Left lung (tissue), 10 donors: ENCODE results near the gene DEPP1. TPM values are rescaled to one million over a fixed set of nuclear protein-coding genes. Genes with fewer than 3 reads are reported as not detected.

Experiments used
- ATAC-seq: fragments of 200-7000 bp; cut with Tn5 transposase; one replicate; pipeline ENCODE4 v1.9.1; 2020; ENCODE audit warnings: moderate library complexity
- DNase-seq, 4 donors: peaks; one replicate each; pipeline ENCODE4 v3.0.0-alpha.2; 2013 to 2020
- H3K27ac ChIP-seq, 2 donors: fragments of 200-600 bp; sonication (generic) in 1 of 2; one replicate each; pipeline versions ENCODE4 v1.5.0 to v1.8.0; 2020 to 2021
- H3K27me3 ChIP-seq, 2 donors: fragments of 200-600 bp; sonication (generic) in 1 of 2; one replicate each; pipeline versions ENCODE4 v1.5.0 to v1.8.0; 2020 to 2021
- H3K36me3 ChIP-seq, 2 donors: fragments of 200-600 bp; sonication (generic) in 1 of 2; one replicate each; pipeline versions ENCODE4 v1.5.0 to v1.8.0; 2020 to 2021
- H3K4me1 ChIP-seq, 2 donors: fragments of 200-600 bp; one replicate each; pipeline ENCODE4 v1.8.0; 2021
- H3K4me3 ChIP-seq, 2 donors: fragments of 200-600 bp; sonication (generic) in 1 of 2; one replicate each; pipeline versions ENCODE4 v1.5.0 to v1.8.0; 2020 to 2021; ENCODE audit warnings: mild to moderate bottlenecking in 1 of 2
- H3K9me3 ChIP-seq, 2 donors: fragments of 200-600 bp; sonication (generic) in 1 of 2; one replicate each; pipeline versions ENCODE4 v1.5.0 to v1.8.0; 2020 to 2021
- intact Hi-C, 2 donors: fragments of 100-400 bp; cut with DNase I; formaldehyde crosslinking; loops; one replicate each; pipeline versions ENCODE4 v1.11.2 to v1.14.2; 2022
- polyA plus RNA-seq, 6 donors: library from polyadenylated mRNA; unstranded; fragments of 120-200 nt; gene quantifications; one replicate each; pipeline ENCODE4 v1.2.1, GENCODE V29; 2013; ENCODE audit not compliant: insufficient read length in 6 of 6
- total RNA-seq, 2 donors: library from RNA; stranded (reverse); fragmentation: NEBNext Ultra II Directional; extraction: Animal tissue kit (Norgen Biotek cat#: 25700); gene quantifications; one replicate each; pipeline ENCODE4 v1.2.1, GENCODE V29; 2021
- TF ChIP-seq, protein P1 (sequence below), 2 donors: fragments of 200-600 bp; sonication (generic) in 1 of 2; IDR thresholded peaks; one replicate each; pipeline versions ENCODE4 v1.5.0 to v1.8.0; 2021; ENCODE audit warnings: antibody characterized with exemption in 2 of 2
- donor health status: DM: no; HTN: yes; CAD: no.
- donor health status: DM: no; HTN: no; CAD: no.

The DEPP1 gene
- total and polyA plus RNA-seq, 8 donors = 18.5 to 59.8 (median 28.3) TPM

DNA sequence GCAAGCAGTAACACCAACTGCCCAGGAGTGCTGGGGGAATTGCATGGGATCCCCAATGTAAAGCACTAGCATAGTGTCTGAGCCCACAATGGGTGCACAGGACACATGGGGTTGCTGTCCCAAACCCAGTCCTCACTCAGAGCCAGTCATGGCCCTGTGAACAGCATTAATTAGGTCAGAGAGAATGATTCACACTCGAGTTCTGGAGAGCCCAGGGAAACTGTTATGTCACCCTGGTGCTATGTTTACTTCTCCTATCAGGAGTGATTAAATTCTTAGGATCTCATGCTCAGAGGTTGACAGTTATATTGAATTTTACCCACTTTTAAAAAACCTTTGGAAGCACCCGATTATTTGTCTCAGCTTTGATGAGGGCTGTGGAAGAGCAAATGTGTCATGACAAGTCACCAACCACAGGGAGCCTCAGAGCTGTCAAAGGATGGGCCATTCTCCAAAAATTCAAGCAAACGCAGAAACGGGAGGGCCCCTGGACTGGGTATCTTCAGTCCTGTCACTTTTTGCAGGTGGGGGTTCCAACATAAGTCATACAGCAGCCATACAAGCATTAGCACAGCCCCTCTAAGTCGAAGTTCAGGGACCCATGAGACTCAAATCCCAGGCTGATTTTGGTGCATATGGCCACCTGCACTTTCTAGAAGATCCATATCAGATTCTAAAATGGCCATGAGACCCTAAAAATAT, 20.3 kb downstream of the DEPP1 start:
- ATAC-seq (peak; percentile 55), DNase-seq (peak in 1 of 4 donors; percentile 33)
- no peaks in the 10 kb centered on the region for H3K27me3 ChIP-seq
- peak overlapping the region; percentile 54 to 75 for H3K4me3 ChIP-seq
- peaks cover 18 to 54% of the 10 kb centered on the region in 2 donors for H3K4me1 ChIP-seq
- no peaks in the 10 kb centered on the region for H3K9me3 ChIP-seq
- TF ChIP-seq, protein P1, sequence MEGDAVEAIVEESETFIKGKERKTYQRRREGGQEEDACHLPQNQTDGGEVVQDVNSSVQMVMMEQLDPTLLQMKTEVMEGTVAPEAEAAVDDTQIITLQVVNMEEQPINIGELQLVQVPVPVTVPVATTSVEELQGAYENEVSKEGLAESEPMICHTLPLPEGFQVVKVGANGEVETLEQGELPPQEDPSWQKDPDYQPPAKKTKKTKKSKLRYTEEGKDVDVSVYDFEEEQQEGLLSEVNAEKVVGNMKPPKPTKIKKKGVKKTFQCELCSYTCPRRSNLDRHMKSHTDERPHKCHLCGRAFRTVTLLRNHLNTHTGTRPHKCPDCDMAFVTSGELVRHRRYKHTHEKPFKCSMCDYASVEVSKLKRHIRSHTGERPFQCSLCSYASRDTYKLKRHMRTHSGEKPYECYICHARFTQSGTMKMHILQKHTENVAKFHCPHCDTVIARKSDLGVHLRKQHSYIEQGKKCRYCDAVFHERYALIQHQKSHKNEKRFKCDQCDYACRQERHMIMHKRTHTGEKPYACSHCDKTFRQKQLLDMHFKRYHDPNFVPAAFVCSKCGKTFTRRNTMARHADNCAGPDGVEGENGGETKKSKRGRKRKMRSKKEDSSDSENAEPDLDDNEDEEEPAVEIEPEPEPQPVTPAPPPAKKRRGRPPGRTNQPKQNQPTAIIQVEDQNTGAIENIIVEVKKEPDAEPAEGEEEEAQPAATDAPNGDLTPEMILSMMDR (IDR thresholded peaks at IDR 0.05) = no peak
- peak overlapping the region; percentile 84 to 92 for H3K27ac ChIP-seq
- H3K36me3 ChIP-seq = peaks cover 0 to 7% of the 10 kb centered on the region in 2 donors
- intact Hi-C loops = no loop called here

DNA sequence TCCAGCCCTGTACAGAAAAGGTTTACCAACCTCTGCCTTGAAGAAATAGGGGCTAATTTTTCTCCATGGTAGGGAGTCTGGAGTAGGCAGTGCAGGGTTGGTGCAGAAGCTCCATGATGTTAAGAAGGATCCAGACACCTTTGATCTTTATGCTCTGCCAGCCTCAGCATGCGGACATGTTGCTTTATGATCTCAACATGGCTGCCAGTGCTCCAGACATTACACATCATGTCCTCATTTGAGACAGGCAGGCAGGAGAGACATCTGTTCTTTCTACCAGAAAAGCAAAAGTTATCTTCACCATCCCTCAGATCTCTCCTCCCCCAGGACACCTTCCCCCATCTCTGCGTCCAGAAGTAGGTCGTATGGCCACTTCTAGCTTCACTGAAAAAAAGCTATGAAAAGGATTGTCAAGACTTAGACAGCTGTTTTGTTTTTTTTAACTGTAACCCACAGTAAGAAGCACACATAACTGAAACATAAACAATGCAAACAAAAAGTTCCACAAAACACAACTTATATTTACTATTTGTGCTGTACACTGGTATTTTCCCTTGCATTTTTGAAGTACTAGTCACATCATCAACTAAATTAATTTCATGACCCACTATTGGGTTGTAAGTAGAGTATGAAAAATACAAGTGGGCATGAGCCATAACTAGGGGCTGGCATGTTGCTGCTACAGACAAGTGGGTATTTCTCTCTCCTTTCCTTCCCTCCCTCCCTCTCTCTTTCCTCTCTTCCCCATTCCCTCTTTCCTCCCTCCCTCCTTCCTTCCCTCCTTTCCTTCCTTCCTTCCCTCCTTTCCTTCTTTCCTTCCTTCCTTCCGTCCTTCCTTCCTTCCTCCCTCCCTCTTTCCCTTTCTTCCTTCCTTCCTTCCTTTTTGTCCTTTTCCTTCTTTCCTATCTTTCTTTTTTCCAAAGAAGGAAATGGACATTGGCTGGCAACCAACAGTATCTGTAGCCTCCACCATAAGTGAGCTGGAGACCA, 21.6 kb downstream of the DEPP1 start:
- TF ChIP-seq, protein P1 (IDR thresholded peaks at IDR 0.05) = no peak
- peaks cover 11 to 40% of the 10 kb centered on the region in 2 donors for H3K4me1 ChIP-seq
- intact Hi-C loops = no loop called here
- peaks cover 0 to 7% of the 10 kb centered on the region in 2 donors for H3K36me3 ChIP-seq
- H3K4me3 ChIP-seq = no peak overlapping the region
- DNase-seq = no peak
- H3K27ac ChIP-seq = peak overlapping the region in 1 of 2 donors; percentile 84
- H3K9me3 ChIP-seq = no peaks in the 10 kb centered on the region
- no peaks in the 10 kb centered on the region for H3K27me3 ChIP-seq
- no peak for ATAC-seq

- DNase-seq = no peak
- intact Hi-C loops = no loop called here
- no peak overlapping the region for H3K27ac ChIP-seq
Measured at GRCh38 chr10:44956226-44956625, 22.4 kb downstream of the DEPP1 start.

GRCh38 chr10:44955413-44956070, 23.1 kb downstream of the DEPP1 start:
- Histone ChIP-seq H3K4me3 (no peak overlapping the region), H3K4me1 (peaks cover 8 to 30% of the 10 kb centered on the region in 2 donors), H3K27me3 (no peaks in the 10 kb centered on the region), H3K9me3 (no peaks in the 10 kb centered on the region), H3K36me3 (peaks cover 0 to 7% of the 10 kb centered on the region in 2 donors), H3K27ac (no peak overlapping the region)
- no peak for ATAC-seq
- intact Hi-C loops = no loop called here
- TF ChIP-seq, protein P1 (IDR thresholded peaks at IDR 0.05) = no peak
- DNase-seq = no peak

More at GRCh38 chr10:44956226-44956625, 22.4 kb downstream of the DEPP1 start:
- Histone ChIP-seq H3K9me3 (no peaks in the 10 kb centered on the region), H3K27me3 (no peaks in the 10 kb centered on the region), H3K4me1 (peaks cover 11 to 32% of the 10 kb centered on the region in 2 donors), H3K4me3 (no peak overlapping the region), H3K36me3 (peaks cover 0 to 7% of the 10 kb centered on the region in 2 donors)
- no peak for ATAC-seq
- TF ChIP-seq, protein P1 (IDR thresholded peaks at IDR 0.05) = no peak
